PC-9 (cell line): ENCODE data around the gene EHD2. TPM values are rescaled to one million over a fixed set of nuclear protein-coding genes. Genes with fewer than 3 reads are reported as not detected.

Source experiments
- BruUV-seq: library from RNA; stranded (reverse); fragments of 400-500 nt; replicated peaks from 2 replicates; lab custom pipeline; 2021; lab: Mats Ljungman, UMichigan
- CTCF ChIA-PET: fragments of 300-600 bp; sonication (Branson Sonifier 250); formaldehyde crosslinking; loops from one replicate; lab custom pipeline; 2022; ENCODE audit warnings: antibody characterized with exemption; lab: Charles Lee
- POLR2A ChIA-PET: fragments of 300-600 bp; sonication (Branson Sonifier 250); formaldehyde crosslinking; loops from one replicate; lab custom pipeline; 2022; ENCODE audit warnings: antibody characterized with exemption; ENCODE audit not compliant: unreplicated experiment; lab: Charles Lee
- DNase-seq, 2 experiments: peaks; one replicate each; pipeline versions ENCODE4 v3.0.0 to v3.0.0-alpha.2; 2015 to 2022; ENCODE audit warnings: mixed read lengths in 1 of 2
- H2AFZ ChIP-seq: fragments of 200-600 bp; sonication (generic); 2 replicates; pipeline ENCODE4 v1.8.1; 2017; ENCODE audit warnings: antibody characterized with exemption
- H3F3A ChIP-seq: fragments of 200-600 bp; sonication (generic); 2 replicates; pipeline ENCODE4 v1.8.1; 2017; ENCODE audit warnings: antibody characterized with exemption, mild to moderate bottlenecking, low read depth; ENCODE audit not compliant: insufficient read depth
- H3K27ac ChIP-seq: fragments of 200-600 bp; sonication (generic); 2 replicates; pipeline ENCODE4 v1.6.1; 2016; ENCODE audit warnings: mixed run types
- H3K27me3 ChIP-seq: fragments of 200-600 bp; sonication (generic); 2 replicates; pipeline ENCODE4 v1.6.1; 2016; ENCODE audit warnings: low read depth, mixed run types; ENCODE audit not compliant: insufficient read depth
- H3K36me3 ChIP-seq: fragments of 200-600 bp; sonication (generic); 2 replicates; pipeline ENCODE4 v1.6.1; 2016; ENCODE audit warnings: low read depth, mixed run types
- H3K4me1 ChIP-seq: fragments of 200-600 bp; sonication (generic); replicated peaks from 2 replicates; pipeline ENCODE4 v1.6.1; 2016; ENCODE audit warnings: mixed run types; ENCODE audit not compliant: insufficient read depth
- H3K4me2 ChIP-seq: fragments of 200-600 bp; sonication (generic); 2 replicates; pipeline ENCODE4 v1.6.1; 2017; ENCODE audit warnings: mixed run types
- H3K4me3 ChIP-seq: fragments of 200-600 bp; sonication (generic); 2 replicates; pipeline ENCODE4 v1.6.1; 2016; ENCODE audit warnings: mixed run types
- H3K79me2 ChIP-seq: fragments of 200-600 bp; sonication (generic); 2 replicates; pipeline ENCODE4 v1.6.1; 2017; ENCODE audit warnings: low read depth, mixed run types
- H3K9me2 ChIP-seq: fragments of 200-600 bp; sonication (generic); 2 replicates; pipeline ENCODE4 v1.8.1; 2017; ENCODE audit warnings: mild to moderate bottlenecking; ENCODE audit not compliant: insufficient read depth
- H3K9me3 ChIP-seq: fragments of 200-600 bp; sonication (generic); 2 replicates; pipeline ENCODE4 v1.8.1; 2016; ENCODE audit warnings: low read depth; ENCODE audit not compliant: insufficient read depth
- H4K20me1 ChIP-seq: fragments of 200-600 bp; sonication (generic); 2 replicates; pipeline ENCODE4 v1.8.1; 2017; ENCODE audit not compliant: insufficient read depth
- CTCF ChIP-seq: fragments of 200-600 bp; sonication (generic); conservative IDR thresholded peaks from 2 replicates; pipeline ENCODE4 v1.6.1; 2017; ENCODE audit warnings: mixed run types, antibody characterized with exemption, mild to moderate bottlenecking, moderate library complexity
- EZH2 ChIP-seq: fragments of 200-600 bp; sonication (generic); IDR thresholded peaks from 2 replicates; pipeline ENCODE4 v1.8.0; 2017; ENCODE audit warnings: antibody characterized with exemption, low read depth
- intact Hi-C: fragments of 100-400 bp; cut with micrococcal nuclease; formaldehyde crosslinking; loops from one replicate; pipeline ENCODE4 v1.10.0; 2022; ENCODE audit not compliant: unreplicated experiment
- total RNA-seq: library from RNA; stranded (reverse); gene quantifications from 2 replicates; pipeline ENCODE4 v1.2.3, GENCODE V29; 2021

The EHD2 gene
- total RNA-seq, 1 experiment from 2014 or later = 25.6 TPM

DNA sequence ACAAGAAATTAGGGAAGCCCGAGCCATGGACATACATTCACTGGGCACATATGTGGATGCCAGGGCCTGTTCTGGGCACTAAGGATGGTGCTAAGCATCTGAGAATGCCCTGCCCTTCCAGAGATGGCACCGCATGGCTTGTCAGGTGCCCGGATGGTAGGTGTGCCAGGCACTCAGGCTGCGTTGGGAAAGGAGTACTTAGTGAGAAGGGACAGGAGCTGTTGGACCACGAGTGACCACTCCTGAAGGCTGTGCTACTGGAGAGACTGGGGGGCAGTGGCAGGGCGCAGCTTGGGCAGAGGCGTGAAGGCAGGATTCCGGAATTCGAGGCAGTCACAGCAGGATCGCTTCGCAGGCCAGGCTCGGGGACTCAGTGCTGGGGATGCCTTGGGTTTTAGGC is 38.0 kb upstream of the EHD2 start:
- Histone ChIP-seq H3K4me3 (no peak overlapping the region), H3K4me2 (no peak overlapping the region), H2AFZ (no peak overlapping the region), H3K27me3 (no peaks in the 10 kb centered on the region), H4K20me1 (no peaks in the 10 kb centered on the region), H3K9me2 (no peaks in the 10 kb centered on the region), H3K9me3 (no peaks in the 10 kb centered on the region), H3K27ac (no peak overlapping the region), H3K79me2 (0 out of 2 replicates have a peak, but pooled peaks cover 11% of the 10 kb centered on the region), H3K36me3 (peaks cover 8% of the 10 kb centered on the region), H3K4me1 (no peaks in the 10 kb centered on the region), H3F3A (peaks cover 11% of the 10 kb centered on the region; the same call in 1 of the 2 replicates)
- ChIA-PET CTCF (no interaction called here), POLR2A (no interaction called here)
- TF ChIP-seq CTCF (no peak), EZH2 (no peak)
- intact Hi-C loops = no loop called here
- no TSS peak for BruUV-seq
- DNase-seq = no peak

GRCh38 chr19:47675859-47676258 is 37.4 kb upstream of the EHD2 start:
- 0 out of 2 replicates have a peak, but pooled peaks cover 4% of the 10 kb centered on the region for H3K36me3 ChIP-seq
- CTCF ChIA-PET = no interaction called here
- intact Hi-C loops = no loop called here

GRCh38 chr19:47676811-47677210 is 36.4 kb upstream of the EHD2 start:
- H3K4me2 ChIP-seq = no peak overlapping the region
- no peaks in the 10 kb centered on the region for H4K20me1 ChIP-seq
- ChIA-PET POLR2A (interaction anchor here (0.6 kb wide), 1 partner anchor 13 kb away, joined by 3 read pairs; no protein-coding TSS in a partner anchor), CTCF (no interaction called here)
- BruUV-seq = no TSS peak
- DNase-seq = no peak
- no peaks in the 10 kb centered on the region for H3K27me3 ChIP-seq
- no peaks in the 10 kb centered on the region for H3K9me2 ChIP-seq
- no peak overlapping the region for H2AFZ ChIP-seq
- TF ChIP-seq CTCF (no peak), EZH2 (no peak)
- H3K79me2 ChIP-seq = no peaks in the 10 kb centered on the region
- H3K36me3 ChIP-seq = 0 out of 2 replicates have a peak, but pooled peaks cover 4% of the 10 kb centered on the region
- H3K4me1 ChIP-seq = no peaks in the 10 kb centered on the region
- intact Hi-C loops = no loop called here
- H3F3A ChIP-seq = peaks cover 11% of the 10 kb centered on the region; the same call in 1 of the 2 replicates
- H3K27ac ChIP-seq = no peak overlapping the region
- H3K9me3 ChIP-seq = no peaks in the 10 kb centered on the region
- no peak overlapping the region for H3K4me3 ChIP-seq

More at GRCh38 chr19:47675859-47676258, 37.4 kb upstream of the EHD2 start:
- no TSS peak for BruUV-seq
- H3K27me3 ChIP-seq = no peaks in the 10 kb centered on the region
- H3K9me2 ChIP-seq = no peaks in the 10 kb centered on the region
- no peak overlapping the region for H3K4me3 ChIP-seq
- no peaks in the 10 kb centered on the region for H3K4me1 ChIP-seq
- H3F3A ChIP-seq = peaks cover 11% of the 10 kb centered on the region; the same call in 1 of the 2 replicates
- no peaks in the 10 kb centered on the region for H4K20me1 ChIP-seq
- 0 out of 2 replicates have a peak, but pooled peaks cover 6% of the 10 kb centered on the region for H3K79me2 ChIP-seq
- TF ChIP-seq CTCF (no peak), EZH2 (no peak)
- no peak for DNase-seq
- H2AFZ ChIP-seq = no peak overlapping the region
- POLR2A ChIA-PET = no interaction called here
- H3K9me3 ChIP-seq = no peaks in the 10 kb centered on the region
- no peak overlapping the region for H3K27ac ChIP-seq
- H3K4me2 ChIP-seq = no peak overlapping the region
